NCI-H128 (cell line): ENCODE data around the gene SLC38A10.

Source experiments
- DNase-seq: peaks from one replicate; lab custom pipeline; 2025; ENCODE audit not compliant: unreplicated experiment; lab: John Stamatoyannopoulos, UW

The SLC38A10 gene

GRCh38 chr17:81210868-81211267 is 84.2 kb downstream of the SLC38A10 start:
- no peak for DNase-seq

- DNase-seq = no peak
Measured at GRCh38 chr17:81210466-81210865, 84.6 kb downstream of the SLC38A10 start.

- no peak for DNase-seq
Measured at GRCh38 chr17:81209141-81209540, 86.0 kb downstream of the SLC38A10 start.

- no peak for DNase-seq
Measured at GRCh38 chr17:81208651-81209050, 86.5 kb downstream of the SLC38A10 start.

GRCh38 chr17:81207610-81208581 is 87.2 kb downstream of the SLC38A10 start:
- no peak for DNase-seq

GRCh38 chr17:81206657-81207056 is 88.5 kb downstream of the SLC38A10 start:
- DNase-seq = no peak

GRCh38 chr17:81206166-81206565 is 88.9 kb downstream of the SLC38A10 start:
- no peak for DNase-seq

- DNase-seq = no peak
Measured at GRCh38 chr17:81204578-81204977, 90.5 kb downstream of the SLC38A10 start.

- no peak for DNase-seq
Measured at GRCh38 chr17:81203136-81203535, 92.0 kb downstream of the SLC38A10 start.

GRCh38 chr17:81202318-81202717 is 92.8 kb downstream of the SLC38A10 start:
- DNase-seq = no peak

GRCh38 chr17:81200695-81201580 is 94.2 kb downstream of the SLC38A10 start:
- no peak for DNase-seq

GRCh38 chr17:81200201-81200600 is 94.9 kb downstream of the SLC38A10 start:
- no peak for DNase-seq

GRCh38 chr17:81199482-81199830 is 95.7 kb downstream of the SLC38A10 start:
- no peak for DNase-seq

GRCh38 chr17:81198826-81199481 is 96.2 kb downstream of the SLC38A10 start:
- DNase-seq = no peak

GRCh38 chr17:81197831-81198490 is 97.1 kb downstream of the SLC38A10 start:
- no peak for DNase-seq

- no peak for DNase-seq
Measured at GRCh38 chr17:81197409-81197795, 97.7 kb downstream of the SLC38A10 start.

GRCh38 chr17:81196505-81197408 is 98.3 kb downstream of the SLC38A10 start:
- no peak for DNase-seq

GRCh38 chr17:81195941-81196495 is 99.1 kb downstream of the SLC38A10 start:
- DNase-seq = no peak
